OCI-LY7 (cell line): ENCODE results near the gene CEP170B. TPM values are rescaled to one million over a fixed set of nuclear protein-coding genes. Genes with fewer than 3 reads are reported as not detected.

Experiments
- BruUV-seq: library from RNA; stranded (reverse); fragments of 400-500 nt; replicated peaks from 2 replicates; lab custom pipeline; 2021; lab: Mats Ljungman, UMichigan
- CTCF ChIA-PET: fragments of 300-600 bp; sonication (Branson Sonifier 250); formaldehyde crosslinking; loops from one replicate; lab custom pipeline; 2022; ENCODE audit warnings: antibody characterized with exemption; ENCODE audit not compliant: unreplicated experiment; lab: Charles Lee
- POLR2A ChIA-PET: fragments of 300-600 bp; sonication (Branson Sonifier 250); formaldehyde crosslinking; loops from one replicate; lab custom pipeline; 2022; ENCODE audit warnings: antibody characterized with exemption; lab: Charles Lee
- DNase-seq: peaks from one replicate; pipeline ENCODE4 v3.0.0-alpha.2; 2015; ENCODE audit warnings: low spot score
- H2AFZ ChIP-seq: fragments of 200-600 bp; sonication (generic), shearing (Covaris generic); 2 replicates; pipeline ENCODE4 v1.6.1; 2014; ENCODE audit warnings: mild to moderate bottlenecking, antibody characterized with exemption, low read length, moderate library complexity
- H3K27ac ChIP-seq: fragments of 200-600 bp; sonication (generic); 2 replicates; pipeline ENCODE4 v1.5.1; 2014; ENCODE audit warnings: mixed run types, low read depth, mild to moderate bottlenecking, moderate library complexity, low read length, inconsistent platforms; ENCODE audit not compliant: poor library complexity, severe bottlenecking
- H3K36me3 ChIP-seq: fragments of 200-600 bp; sonication (generic); 2 replicates; pipeline ENCODE4 v1.6.1; 2014; ENCODE audit warnings: mild to moderate bottlenecking, antibody characterized with exemption, low read length, moderate library complexity, mixed read lengths; ENCODE audit not compliant: insufficient read depth
- H3K4me1 ChIP-seq: fragments of 200-600 bp; sonication (generic); 2 replicates; pipeline ENCODE4 v1.5.1; 2014; ENCODE audit warnings: mild to moderate bottlenecking, low read length; ENCODE audit not compliant: insufficient read depth, poor library complexity, severe bottlenecking
- H3K4me2 ChIP-seq: fragments of 200-600 bp; sonication (generic); 2 replicates; pipeline ENCODE4 v1.6.1; 2014; ENCODE audit warnings: mild to moderate bottlenecking, low read length
- H3K4me3 ChIP-seq: fragments of 200-600 bp; sonication (generic); 2 replicates; pipeline ENCODE4 v1.5.1; 2014; ENCODE audit warnings: mild to moderate bottlenecking, low read depth, low read length; ENCODE audit not compliant: poor library complexity, severe bottlenecking
- H3K79me2 ChIP-seq: fragments of 200-600 bp; sonication (generic); 2 replicates; pipeline ENCODE4 v1.6.1; 2016; ENCODE audit warnings: low read depth, mild to moderate bottlenecking, low read length, moderate library complexity, mixed read lengths; ENCODE audit not compliant: insufficient read depth
- H3K9me2 ChIP-seq: fragments of 200-600 bp; sonication (generic); 2 replicates; pipeline ENCODE4 v1.6.1; 2016; ENCODE audit warnings: mild to moderate bottlenecking, low read length, mixed read lengths; ENCODE audit not compliant: insufficient read depth
- H3K9me3 ChIP-seq: fragments of 200-600 bp; sonication (generic); 2 replicates; pipeline ENCODE4 v1.6.1; 2014; ENCODE audit warnings: mild to moderate bottlenecking, mixed run types, low read length, mixed read lengths
- H4K20me1 ChIP-seq: fragments of 200-600 bp; sonication (generic); 2 replicates; pipeline ENCODE4 v1.6.1; 2014; ENCODE audit warnings: mild to moderate bottlenecking, antibody characterized with exemption, low read length, moderate library complexity, mixed read lengths; ENCODE audit not compliant: insufficient read depth
- CTCF ChIP-seq: fragments of 200-600 bp; sonication (generic); conservative IDR thresholded peaks from 2 replicates; pipeline ENCODE4 v1.5.1; 2014; ENCODE audit warnings: mild to moderate bottlenecking, antibody characterized with exemption, low read length, moderate library complexity, mixed read lengths
- EZH2phosphoT487 ChIP-seq: fragments of 200-600 bp; sonication (generic); IDR thresholded peaks from 2 replicates; pipeline ENCODE4 v1.6.1; 2018; ENCODE audit warnings: low read depth, borderline replicate concordance, mild to moderate bottlenecking, mixed run types, antibody characterized with exemption, low read length, moderate library complexity, mixed read lengths
- intact Hi-C: fragments of 100-400 bp; cut with micrococcal nuclease; formaldehyde crosslinking; loops from one replicate; pipeline ENCODE4 v1.10.0; 2022; ENCODE audit not compliant: unreplicated experiment
- total RNA-seq, 2 experiments: library from RNA; depleted of rRNA in 1 of 2; stranded (reverse); fragments of >200 nt in 1 of 2; shearing (Covaris generic) in 1 of 2; gene quantifications; 2 replicates each; pipeline ENCODE4 v1.2.3, GENCODE V29; 2014 to 2022

CEP170B gene
- total RNA-seq, 2 experiments from 2014 or later: 0.10 to 0.16 TPM

DNA sequence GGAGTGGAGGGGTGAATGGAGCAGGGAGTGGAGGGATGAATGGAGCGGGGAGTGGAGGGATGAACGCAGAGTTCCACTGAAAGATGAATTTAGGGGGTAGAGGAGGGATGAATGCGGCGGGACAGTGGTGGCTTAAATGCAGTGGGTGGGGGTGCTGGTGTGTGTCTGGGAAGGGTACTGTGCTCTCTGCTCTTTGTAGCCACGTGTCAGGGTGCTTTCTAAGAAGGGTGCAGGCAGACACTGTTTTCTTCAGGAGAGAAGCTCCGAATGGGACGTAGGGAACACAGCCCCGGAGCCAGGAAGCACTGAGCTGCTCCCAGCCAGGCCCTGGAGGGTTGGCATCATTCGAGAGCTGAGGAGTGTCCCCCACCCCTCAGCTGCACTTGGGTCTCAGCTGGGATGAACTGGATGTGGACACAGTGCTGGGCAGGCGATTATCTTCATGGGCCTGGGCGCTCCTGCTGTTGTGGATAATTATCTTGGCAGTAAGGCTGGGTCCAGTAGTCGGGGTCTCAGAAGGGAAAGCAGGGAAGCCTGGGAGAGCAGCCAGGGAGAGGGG is 9.5 kb upstream of the CEP170B start:
- Histone ChIP-seq H3K4me3 (no peak overlapping the region), H3K4me1 (no peaks in the 10 kb centered on the region), H2AFZ (no peak overlapping the region), H3K79me2 (no peaks in the 10 kb centered on the region), H3K27ac (no peak overlapping the region), H3K36me3 (no peaks in the 10 kb centered on the region), H3K9me3 (no peaks in the 10 kb centered on the region), H4K20me1 (no peaks in the 10 kb centered on the region), H3K9me2 (no peaks in the 10 kb centered on the region), H3K4me2 (no peak overlapping the region)
- ChIA-PET CTCF (no interaction called here), POLR2A (no interaction called here)
- intact Hi-C loops: no loop called here
- no TSS peak for BruUV-seq
- TF ChIP-seq EZH2phosphoT487 (no peak), CTCF (no peak)
- DNase-seq: no peak

DNA sequence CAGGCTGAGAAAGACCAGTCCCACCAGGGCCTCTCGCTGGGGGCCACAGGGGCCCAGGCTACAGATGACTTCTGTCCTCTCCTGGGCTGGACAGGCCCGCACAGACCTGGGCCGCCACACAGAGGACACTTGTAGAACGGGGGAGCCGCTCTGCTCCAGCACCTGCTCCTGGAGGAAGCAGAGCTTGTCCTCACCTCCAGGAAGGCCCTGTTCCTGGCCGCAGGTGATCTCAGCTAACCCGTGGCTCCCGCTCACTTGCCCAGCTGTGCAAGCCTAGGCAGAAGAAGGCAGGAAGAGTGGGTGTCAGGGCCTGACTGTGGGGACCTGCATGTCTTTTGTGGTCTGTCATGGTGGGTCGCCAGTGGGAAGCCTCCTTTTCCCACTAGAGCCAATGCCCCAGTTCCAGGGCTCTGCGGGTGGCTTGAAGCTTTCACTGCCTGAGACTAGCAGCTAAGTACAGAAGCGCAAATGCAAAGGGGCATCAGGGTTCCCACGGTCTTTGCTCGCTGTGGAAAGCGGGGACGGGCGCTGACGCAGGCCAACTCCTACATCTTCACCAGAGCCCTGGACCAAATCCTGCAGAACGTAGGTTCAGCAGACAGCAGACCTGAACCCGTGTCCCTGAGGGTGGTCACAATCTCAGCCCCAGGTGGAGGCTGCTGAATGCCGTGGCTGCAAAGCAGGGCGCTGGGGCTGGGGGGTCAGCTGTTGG is 8.8 kb upstream of the CEP170B start:
- intact Hi-C loops: no loop called here
- Histone ChIP-seq H3K9me3 (no peaks in the 10 kb centered on the region), H3K9me2 (no peaks in the 10 kb centered on the region), H3K4me1 (no peaks in the 10 kb centered on the region), H3K4me2 (no peak overlapping the region), H4K20me1 (no peaks in the 10 kb centered on the region), H3K79me2 (no peaks in the 10 kb centered on the region), H3K4me3 (no peak overlapping the region), H3K36me3 (no peaks in the 10 kb centered on the region), H2AFZ (no peak overlapping the region), H3K27ac (no peak overlapping the region)
- TF ChIP-seq EZH2phosphoT487 (no peak), CTCF (no peak)
- CTCF ChIA-PET: interaction anchor here (0.6 kb wide), 1 partner anchor 722 kb away, joined by 6 read pairs; no protein-coding TSS in a partner anchor
- no peak for DNase-seq
- POLR2A ChIA-PET: no interaction called here
- no TSS peak for BruUV-seq
